ENCODE measurements around the gene CDKL1. TPM values are rescaled to one million over a fixed set of nuclear protein-coding genes. Genes with fewer than 3 reads are reported as not detected.

The CDKL1 gene
- total RNA-seq, 1 donor from 2014 or later, result 5.4 TPM

GRCh38 chr14:50335989-50336824 lies 60.5 kb downstream of the CDKL1 start:
- Mint-ChIP-seq H3K27ac (ENCODE audit: unreplicated experiment) (peak overlapping the region; percentile 96), H3K27me3 (ENCODE audit: low read depth, unreplicated experiment) (no peaks in the 10 kb centered on the region), H3K36me3 (ENCODE audit: low read depth, unreplicated experiment) (peaks cover 3% of the 10 kb centered on the region), H3K4me1 (ENCODE audit: low read depth, unreplicated experiment) (peaks cover 23% of the 10 kb centered on the region), H3K9me3 (ENCODE audit: unreplicated experiment) (no peaks in the 10 kb centered on the region), H3K4me3 (ENCODE audit: unreplicated experiment) (peak overlapping the region; percentile 16)
- H3K27me3 ChIP-seq (ENCODE audit: insufficient read depth, low read length), result no peaks in the 10 kb centered on the region
- no peaks in the 10 kb centered on the region for H4K20me1 ChIP-seq (ENCODE audit: insufficient read depth, low read length)
- H2AFZ ChIP-seq (ENCODE audit: low read depth, low read length), result peak overlapping the region; percentile 14
- H3K4me2 ChIP-seq (ENCODE audit: low read length), result peak overlapping the region; percentile 54
- H3K79me2 ChIP-seq (ENCODE audit: insufficient read depth, low read length), result no peaks in the 10 kb centered on the region
- H3K36me3 ChIP-seq (ENCODE audit: insufficient read depth, low read length), result no peaks in the 10 kb centered on the region
- no peaks in the 10 kb centered on the region for H3K9me3 ChIP-seq (ENCODE audit: insufficient read depth, low read depth, low read length)
- peak; percentile 23 for DNase-seq (ENCODE audit: low read depth)
- no peak for TF ChIP-seq CTCF (IDR thresholded peaks at IDR 0.05; ENCODE audit: insufficient read depth, low read depth, low read length)
- no peak for TF ChIP-seq EZH2 (IDR thresholded peaks at IDR 0.05; ENCODE audit: insufficient read depth, low read length)
- H3K4me3 ChIP-seq (ENCODE audit: insufficient read depth, low read depth, low read length), result no peak overlapping the region
- H3K9ac ChIP-seq (ENCODE audit: low read length), result peak overlapping the region; percentile 20
- peaks cover 28% of the 10 kb centered on the region for H3K4me1 ChIP-seq (ENCODE audit: insufficient read depth, low read length)
- H3K27ac ChIP-seq (ENCODE audit: low read depth, low read length), result peak overlapping the region; percentile 48
- FAIRE-seq, result no peak

- Mint-ChIP-seq H3K4me1 (ENCODE audit: low read depth, unreplicated experiment) (peaks cover 23% of the 10 kb centered on the region), H3K27me3 (ENCODE audit: low read depth, unreplicated experiment) (no peaks in the 10 kb centered on the region), H3K4me3 (ENCODE audit: unreplicated experiment) (peak overlapping the region; percentile 66), H3K27ac (ENCODE audit: unreplicated experiment) (peak overlapping the region; percentile 96), H3K36me3 (ENCODE audit: low read depth, unreplicated experiment) (peaks cover 3% of the 10 kb centered on the region), H3K9me3 (ENCODE audit: unreplicated experiment) (no peaks in the 10 kb centered on the region)
- no peaks in the 10 kb centered on the region for H3K27me3 ChIP-seq (ENCODE audit: insufficient read depth, low read length)
- TF ChIP-seq CTCF (IDR thresholded peaks at IDR 0.05; ENCODE audit: insufficient read depth, low read depth, low read length), result no peak
- TF ChIP-seq EZH2 (IDR thresholded peaks at IDR 0.05; ENCODE audit: insufficient read depth, low read length), result no peak
- peak overlapping the region; percentile 54 for H3K4me2 ChIP-seq (ENCODE audit: low read length)
- DNase-seq (ENCODE audit: low read depth), result peak; percentile 56
- H3K4me3 ChIP-seq (ENCODE audit: insufficient read depth, low read depth, low read length), result no peak overlapping the region
- H3K79me2 ChIP-seq (ENCODE audit: insufficient read depth, low read length), result no peaks in the 10 kb centered on the region
- peaks cover 2% of the 10 kb centered on the region for H3K36me3 ChIP-seq (ENCODE audit: insufficient read depth, low read length)
- H4K20me1 ChIP-seq (ENCODE audit: insufficient read depth, low read length), result no peaks in the 10 kb centered on the region
- FAIRE-seq, result no peak
- H3K27ac ChIP-seq (ENCODE audit: low read depth, low read length), result peak overlapping the region; percentile 48
- no peaks in the 10 kb centered on the region for H3K9me3 ChIP-seq (ENCODE audit: insufficient read depth, low read depth, low read length)
- peaks cover 28% of the 10 kb centered on the region for H3K4me1 ChIP-seq (ENCODE audit: insufficient read depth, low read length)
- H3K9ac ChIP-seq (ENCODE audit: low read length), result peak overlapping the region; percentile 20
- peak overlapping the region; percentile 14 for H2AFZ ChIP-seq (ENCODE audit: low read depth, low read length)
Measured at GRCh38 chr14:50335389-50335788, 61.3 kb downstream of the CDKL1 start.

GRCh38 chr14:50334211-50334610 lies 62.5 kb downstream of the CDKL1 start:
- Histone ChIP-seq H3K27me3 (ENCODE audit: insufficient read depth, low read length) (no peaks in the 10 kb centered on the region), H3K36me3 (ENCODE audit: insufficient read depth, low read length) (peaks cover 4% of the 10 kb centered on the region), H3K4me3 (ENCODE audit: insufficient read depth, low read depth, low read length) (no peak overlapping the region), H3K9me3 (ENCODE audit: insufficient read depth, low read depth, low read length) (no peaks in the 10 kb centered on the region), H3K4me2 (ENCODE audit: low read length) (no peak overlapping the region), H3K4me1 (ENCODE audit: insufficient read depth, low read length) (peaks cover 28% of the 10 kb centered on the region), H3K27ac (ENCODE audit: low read depth, low read length) (no peak overlapping the region), H2AFZ (ENCODE audit: low read depth, low read length) (no peak overlapping the region), H3K9ac (ENCODE audit: low read length) (no peak overlapping the region), H3K79me2 (ENCODE audit: insufficient read depth, low read length) (no peaks in the 10 kb centered on the region), H4K20me1 (ENCODE audit: insufficient read depth, low read length) (no peaks in the 10 kb centered on the region)
- H3K4me1 Mint-ChIP-seq (ENCODE audit: low read depth, unreplicated experiment), result peaks cover 23% of the 10 kb centered on the region
- DNase-seq (ENCODE audit: low read depth) (no peak), FAIRE-seq (no peak)
- H3K4me3 Mint-ChIP-seq (ENCODE audit: unreplicated experiment), result no peak overlapping the region
- H3K27ac Mint-ChIP-seq (ENCODE audit: unreplicated experiment), result no peak overlapping the region
- peaks cover 3% of the 10 kb centered on the region for H3K36me3 Mint-ChIP-seq (ENCODE audit: low read depth, unreplicated experiment)
- no peak for TF ChIP-seq CTCF (IDR thresholded peaks at IDR 0.05; ENCODE audit: insufficient read depth, low read depth, low read length)
- TF ChIP-seq EZH2 (IDR thresholded peaks at IDR 0.05; ENCODE audit: insufficient read depth, low read length), result no peak
- H3K27me3 Mint-ChIP-seq (ENCODE audit: low read depth, unreplicated experiment), result no peaks in the 10 kb centered on the region
- no peaks in the 10 kb centered on the region for H3K9me3 Mint-ChIP-seq (ENCODE audit: unreplicated experiment)

Measured in astrocyte (in vitro differentiated cells and primary cell).